ENCODE results near the gene MYO1A. TPM values are rescaled to one million over a fixed set of nuclear protein-coding genes. Genes with fewer than 3 reads are reported as not detected.

MYO1A gene
- total RNA-seq (ENCODE audit: unreplicated experiment) = 0.36 TPM
- long read RNA-seq = 0 reads

DNA sequence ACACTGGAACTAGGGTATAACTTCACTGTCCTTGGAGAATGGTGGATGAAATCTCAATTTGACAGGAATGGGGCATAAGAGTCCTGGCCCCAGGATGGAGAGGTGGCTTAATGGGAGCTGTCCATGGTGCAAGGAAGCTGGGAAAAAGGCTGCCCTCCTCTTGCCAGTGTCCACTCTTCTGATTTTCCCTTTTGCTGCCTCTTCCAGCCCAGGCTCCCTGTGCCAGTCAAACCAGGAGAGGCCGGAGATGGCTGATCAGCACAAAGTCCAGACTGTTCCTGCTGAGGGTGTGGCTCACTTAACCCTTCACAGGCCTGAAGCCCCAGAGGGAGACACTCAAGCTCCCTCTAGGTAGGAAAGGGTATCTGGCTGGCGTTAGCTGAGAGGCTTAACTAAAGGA, at the start of gene MYO1A:
Gene MYO1A (minus strand): TSS at position 240 of the 400 bp plus-strand sequence. CDS start 1,806 bp downstream, outside the sequence.
- DNase-seq (ENCODE audit: low spot score) = peak; percentile 40
- TF ChIP-seq, protein P1, sequence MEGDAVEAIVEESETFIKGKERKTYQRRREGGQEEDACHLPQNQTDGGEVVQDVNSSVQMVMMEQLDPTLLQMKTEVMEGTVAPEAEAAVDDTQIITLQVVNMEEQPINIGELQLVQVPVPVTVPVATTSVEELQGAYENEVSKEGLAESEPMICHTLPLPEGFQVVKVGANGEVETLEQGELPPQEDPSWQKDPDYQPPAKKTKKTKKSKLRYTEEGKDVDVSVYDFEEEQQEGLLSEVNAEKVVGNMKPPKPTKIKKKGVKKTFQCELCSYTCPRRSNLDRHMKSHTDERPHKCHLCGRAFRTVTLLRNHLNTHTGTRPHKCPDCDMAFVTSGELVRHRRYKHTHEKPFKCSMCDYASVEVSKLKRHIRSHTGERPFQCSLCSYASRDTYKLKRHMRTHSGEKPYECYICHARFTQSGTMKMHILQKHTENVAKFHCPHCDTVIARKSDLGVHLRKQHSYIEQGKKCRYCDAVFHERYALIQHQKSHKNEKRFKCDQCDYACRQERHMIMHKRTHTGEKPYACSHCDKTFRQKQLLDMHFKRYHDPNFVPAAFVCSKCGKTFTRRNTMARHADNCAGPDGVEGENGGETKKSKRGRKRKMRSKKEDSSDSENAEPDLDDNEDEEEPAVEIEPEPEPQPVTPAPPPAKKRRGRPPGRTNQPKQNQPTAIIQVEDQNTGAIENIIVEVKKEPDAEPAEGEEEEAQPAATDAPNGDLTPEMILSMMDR (IDR thresholded peaks at IDR 0.05; ENCODE audit: unreplicated experiment) = no peak
- H3K27me3 Mint-ChIP-seq (ENCODE audit: unreplicated experiment) = peaks cover 5% of the 10 kb centered on the region
- H3K36me3 Mint-ChIP-seq (ENCODE audit: low read depth, unreplicated experiment) = peaks cover 3% of the 10 kb centered on the region
- no peaks in the 10 kb centered on the region for H3K9me3 Mint-ChIP-seq (ENCODE audit: unreplicated experiment)
- no peak within 1 kb of the TSS for H3K27ac Mint-ChIP-seq (ENCODE audit: unreplicated experiment)
- H3K4me1 Mint-ChIP-seq (ENCODE audit: unreplicated experiment) = peaks cover 15% of the 10 kb centered on the region
- no peak within 1 kb of the TSS for H3K4me3 Mint-ChIP-seq (ENCODE audit: unreplicated experiment)

DNA sequence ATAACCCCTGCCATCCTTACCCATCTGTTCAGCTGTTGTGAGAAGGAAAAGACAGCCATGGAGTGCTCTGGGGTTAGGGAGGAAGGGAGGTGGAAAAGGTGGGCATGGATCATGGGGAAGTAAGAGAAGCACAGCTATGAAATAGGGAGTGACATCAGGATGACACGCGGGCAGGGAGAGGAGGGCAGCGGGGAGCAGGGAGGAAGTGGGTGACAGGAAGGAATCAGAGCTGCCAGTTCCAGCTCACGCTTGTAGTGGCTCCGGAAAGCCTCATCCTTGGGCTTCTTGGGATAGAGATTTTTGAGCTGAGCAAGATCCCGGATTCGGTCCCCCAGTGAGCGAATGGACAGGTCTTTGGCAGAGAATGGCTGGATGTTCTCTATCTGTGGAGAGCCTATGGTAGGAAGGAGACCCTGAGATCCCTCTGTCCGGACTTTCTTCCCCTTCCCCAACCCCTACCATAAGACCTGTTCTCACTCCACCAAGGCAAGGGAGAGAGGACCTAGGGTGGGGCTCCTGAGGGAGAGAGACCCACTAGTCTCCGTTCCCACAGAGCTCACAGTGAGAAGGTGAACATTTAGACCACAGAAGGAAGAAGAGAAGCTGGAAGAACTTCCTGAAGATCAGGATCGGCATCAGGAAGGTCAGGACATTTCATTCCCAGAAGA, 49.3 kb upstream of the MYO1A start:
- H3K36me3 Mint-ChIP-seq (ENCODE audit: low read depth, unreplicated experiment) = peaks cover 30% of the 10 kb centered on the region
- peak overlapping the region; percentile 60 for H3K4me3 Mint-ChIP-seq (ENCODE audit: unreplicated experiment)
- H3K27ac Mint-ChIP-seq (ENCODE audit: unreplicated experiment) = no peak overlapping the region
- H3K9me3 Mint-ChIP-seq (ENCODE audit: unreplicated experiment) = no peaks in the 10 kb centered on the region
- TF ChIP-seq, protein P1 (IDR thresholded peaks at IDR 0.05; ENCODE audit: unreplicated experiment) = no peak
- peaks cover 8% of the 10 kb centered on the region for H3K27me3 Mint-ChIP-seq (ENCODE audit: unreplicated experiment)
- H3K4me1 Mint-ChIP-seq (ENCODE audit: unreplicated experiment) = peaks cover 18% of the 10 kb centered on the region
- no peak for DNase-seq (ENCODE audit: low spot score)

DNA sequence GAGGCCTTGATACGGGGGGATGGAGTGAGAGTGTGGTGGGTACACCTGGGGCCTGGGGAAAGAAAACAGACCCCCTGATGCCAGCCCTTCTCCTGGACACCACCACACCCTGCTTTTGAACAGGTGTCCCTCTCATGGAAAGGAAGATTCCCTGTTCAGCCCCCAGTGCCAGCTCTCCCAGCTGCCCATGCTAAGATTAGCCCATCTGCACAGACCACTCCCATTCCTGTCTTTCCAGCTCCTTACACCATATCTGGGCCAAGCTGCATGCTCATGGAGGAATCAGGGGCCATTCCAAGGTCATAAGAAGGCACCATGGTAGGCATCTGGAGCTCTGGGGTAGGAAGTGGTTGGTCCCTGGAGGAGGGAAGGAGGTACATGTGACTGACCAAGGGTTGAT, 48.6 kb upstream of the MYO1A start:
- no peak overlapping the region for H3K4me3 Mint-ChIP-seq (ENCODE audit: unreplicated experiment)
- DNase-seq (ENCODE audit: low spot score) = no peak
- H3K36me3 Mint-ChIP-seq (ENCODE audit: low read depth, unreplicated experiment) = peaks cover 26% of the 10 kb centered on the region
- H3K27me3 Mint-ChIP-seq (ENCODE audit: unreplicated experiment) = peaks cover 10% of the 10 kb centered on the region
- TF ChIP-seq, protein P1 (IDR thresholded peaks at IDR 0.05; ENCODE audit: unreplicated experiment) = no peak
- no peak overlapping the region for H3K27ac Mint-ChIP-seq (ENCODE audit: unreplicated experiment)
- no peaks in the 10 kb centered on the region for H3K9me3 Mint-ChIP-seq (ENCODE audit: unreplicated experiment)
- H3K4me1 Mint-ChIP-seq (ENCODE audit: unreplicated experiment) = peaks cover 21% of the 10 kb centered on the region

DNA sequence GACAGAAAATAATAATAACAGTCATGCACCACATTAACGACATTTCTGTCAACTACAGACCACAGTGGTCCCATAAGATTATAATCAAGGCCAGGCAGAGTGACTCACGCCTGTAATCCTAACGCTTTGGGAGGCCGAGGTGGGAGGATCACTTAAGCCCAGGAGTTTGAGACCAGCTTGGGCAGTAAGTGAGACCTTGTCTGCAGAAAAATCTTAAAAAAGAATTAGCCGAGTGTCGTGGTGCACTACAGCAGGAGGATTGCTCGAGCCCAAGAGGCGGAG, 47.6 kb upstream of the MYO1A start:
- no peak for DNase-seq (ENCODE audit: low spot score)
- peaks cover 32% of the 10 kb centered on the region for H3K36me3 Mint-ChIP-seq (ENCODE audit: low read depth, unreplicated experiment)
- H3K4me3 Mint-ChIP-seq (ENCODE audit: unreplicated experiment) = no peak overlapping the region
- H3K27ac Mint-ChIP-seq (ENCODE audit: unreplicated experiment) = no peak overlapping the region
- H3K27me3 Mint-ChIP-seq (ENCODE audit: unreplicated experiment) = peaks cover 13% of the 10 kb centered on the region
- peaks cover 23% of the 10 kb centered on the region for H3K4me1 Mint-ChIP-seq (ENCODE audit: unreplicated experiment)
- TF ChIP-seq, protein P1 (IDR thresholded peaks at IDR 0.05; ENCODE audit: unreplicated experiment) = no peak
- no peaks in the 10 kb centered on the region for H3K9me3 Mint-ChIP-seq (ENCODE audit: unreplicated experiment)

DNA sequence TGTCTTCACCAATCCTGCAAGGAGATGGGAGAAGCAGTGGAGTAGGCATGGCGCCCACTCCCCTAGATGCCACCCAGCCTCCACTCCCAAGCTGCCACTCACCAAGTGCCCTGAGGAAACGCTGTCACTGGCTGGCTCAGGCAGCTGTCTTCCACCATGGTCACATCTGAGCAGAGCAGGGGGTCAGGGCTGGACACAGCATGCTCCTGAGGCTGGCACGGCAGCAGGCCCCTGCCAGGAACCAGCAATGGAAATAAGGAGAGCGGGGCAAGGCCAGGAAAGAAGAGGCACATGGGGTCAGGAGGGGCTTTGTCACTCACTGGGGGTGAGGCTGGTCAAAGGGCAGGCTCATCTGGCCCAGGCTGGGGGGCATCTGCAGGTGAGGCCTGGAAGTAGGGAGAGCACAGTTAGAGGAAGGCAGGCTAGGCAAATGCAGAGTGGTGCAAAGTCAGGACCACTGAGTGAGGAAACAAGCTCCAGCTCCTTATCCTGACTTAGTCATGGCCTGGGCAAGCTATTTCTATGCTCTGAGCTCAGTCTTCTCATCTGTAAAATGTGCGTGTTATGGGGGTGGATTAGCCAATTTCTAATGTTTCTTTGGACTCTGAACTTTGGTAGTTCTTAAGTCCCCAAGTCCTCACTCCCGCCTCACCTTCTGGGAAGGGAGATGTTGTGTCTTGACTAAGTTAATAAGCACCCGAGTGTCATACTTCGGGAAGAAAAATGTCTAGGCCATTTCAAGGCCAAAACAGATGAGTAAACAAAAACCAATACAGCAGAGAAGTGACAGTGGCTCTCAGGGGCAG, 47.0 kb upstream of the MYO1A start:
- peaks cover 23% of the 10 kb centered on the region for H3K4me1 Mint-ChIP-seq (ENCODE audit: unreplicated experiment)
- TF ChIP-seq, protein P1 (IDR thresholded peaks at IDR 0.05; ENCODE audit: unreplicated experiment) = no peak

More for the DNA sequence above, 47.0 kb upstream of the MYO1A start:
- H3K27me3 Mint-ChIP-seq (ENCODE audit: unreplicated experiment) = peaks cover 16% of the 10 kb centered on the region
- H3K27ac Mint-ChIP-seq (ENCODE audit: unreplicated experiment) = no peak overlapping the region
- DNase-seq (ENCODE audit: low spot score) = no peak
- peak overlapping the region; percentile 54 for H3K4me3 Mint-ChIP-seq (ENCODE audit: unreplicated experiment)
- peaks cover 33% of the 10 kb centered on the region for H3K36me3 Mint-ChIP-seq (ENCODE audit: low read depth, unreplicated experiment)
- H3K9me3 Mint-ChIP-seq (ENCODE audit: unreplicated experiment) = no peaks in the 10 kb centered on the region
